HEK293T (cell line): ENCODE results near the gene HINFP.
"Not testable (repeated sequence)": the region's sequence is repeated elsewhere in the genome, so short reads cannot be mapped to it uniquely, and the experiment has no call there.

ENCODE experiments used
- CTCF ChIA-PET: fragments of 350-600 bp; formaldehyde crosslinking; extraction: SDS; loops from one replicate; lab custom pipeline; 2021; ENCODE audit warnings: antibody characterized with exemption, inconsistent platforms; lab: Yijun Ruan, JAX
- POLR2A ChIA-PET: fragments of 350-600 bp; formaldehyde crosslinking; extraction: SDS; loops from one replicate; lab custom pipeline; 2020; ENCODE audit warnings: antibody characterized with exemption, inconsistent platforms; lab: Yijun Ruan, JAX
- DNase-seq: peaks from one replicate; pipeline ENCODE4 v3.0.0; 2012; ENCODE audit warnings: mixed read lengths; ENCODE audit errors: extremely low spot score
- ARNT ChIP-seq: fragments of 450-650 bp; IDR thresholded peaks from 2 replicates; pipeline ENCODE4 v1.6.1; 2017; ENCODE audit warnings: mild to moderate bottlenecking
- BHLHE40 ChIP-seq: fragments of 450-650 bp; IDR thresholded peaks from 2 replicates; pipeline ENCODE4 v1.6.1; 2016; ENCODE audit warnings: mild to moderate bottlenecking, moderate library complexity, borderline replicate concordance
- CTBP1 ChIP-seq: fragments of 450-650 bp; IDR thresholded peaks from 2 replicates; pipeline ENCODE4 v1.6.1; 2016; ENCODE audit warnings: borderline replicate concordance
- ELF4 ChIP-seq: fragments of 450-650 bp; IDR thresholded peaks from 2 replicates; pipeline ENCODE4 v1.6.1; 2017; ENCODE audit warnings: antibody characterized with exemption
- FOXA1 ChIP-seq: fragments of 450-650 bp; IDR thresholded peaks from 2 replicates; pipeline ENCODE4 v1.6.1; 2016; ENCODE audit warnings: mild to moderate bottlenecking
- FOXK2 ChIP-seq: fragments of 450-650 bp; IDR thresholded peaks from 2 replicates; pipeline ENCODE4 v1.6.1; 2016; ENCODE audit warnings: mild to moderate bottlenecking
- FOXM1 ChIP-seq: fragments of 450-650 bp; IDR thresholded peaks from 2 replicates; pipeline ENCODE4 v1.6.1; 2017; ENCODE audit warnings: mild to moderate bottlenecking, borderline replicate concordance
- HDGF ChIP-seq: fragments of 450-650 bp; IDR thresholded peaks from 2 replicates; pipeline ENCODE4 v1.6.1; 2017; ENCODE audit warnings: antibody characterized with exemption, borderline replicate concordance
- L3MBTL2 ChIP-seq: fragments of 450-650 bp; conservative IDR thresholded peaks from 2 replicates; pipeline ENCODE4 v1.6.1; 2016; ENCODE audit warnings: mild to moderate bottlenecking
- LEF1 ChIP-seq: fragments of 450-650 bp; IDR thresholded peaks from 2 replicates; pipeline ENCODE4 v1.6.1; 2017; ENCODE audit warnings: mild to moderate bottlenecking, borderline replicate concordance
- NFRKB ChIP-seq: fragments of 450-650 bp; IDR thresholded peaks from 2 replicates; pipeline ENCODE4 v1.6.1; 2016; ENCODE audit warnings: mild to moderate bottlenecking, moderate library complexity
- SP1 ChIP-seq: fragments of 450-650 bp; IDR thresholded peaks from 2 replicates; pipeline ENCODE4 v1.6.1; 2017
- SUZ12 ChIP-seq: fragments of 450-650 bp; IDR thresholded peaks from 2 replicates; pipeline ENCODE4 v1.6.1; 2016; ENCODE audit warnings: mild to moderate bottlenecking
- TARDBP ChIP-seq: fragments of 450-650 bp; IDR thresholded peaks from 2 replicates; pipeline ENCODE4 v1.6.1; 2016
- ZNF384 ChIP-seq: fragments of 450-650 bp; IDR thresholded peaks from 2 replicates; pipeline ENCODE4 v1.6.1; 2016
- TF ChIP-seq, protein P1 (sequence below): fragments of 450-650 bp; IDR thresholded peaks from 2 replicates; pipeline ENCODE4 v1.6.1; 2016

The HINFP gene

DNA sequence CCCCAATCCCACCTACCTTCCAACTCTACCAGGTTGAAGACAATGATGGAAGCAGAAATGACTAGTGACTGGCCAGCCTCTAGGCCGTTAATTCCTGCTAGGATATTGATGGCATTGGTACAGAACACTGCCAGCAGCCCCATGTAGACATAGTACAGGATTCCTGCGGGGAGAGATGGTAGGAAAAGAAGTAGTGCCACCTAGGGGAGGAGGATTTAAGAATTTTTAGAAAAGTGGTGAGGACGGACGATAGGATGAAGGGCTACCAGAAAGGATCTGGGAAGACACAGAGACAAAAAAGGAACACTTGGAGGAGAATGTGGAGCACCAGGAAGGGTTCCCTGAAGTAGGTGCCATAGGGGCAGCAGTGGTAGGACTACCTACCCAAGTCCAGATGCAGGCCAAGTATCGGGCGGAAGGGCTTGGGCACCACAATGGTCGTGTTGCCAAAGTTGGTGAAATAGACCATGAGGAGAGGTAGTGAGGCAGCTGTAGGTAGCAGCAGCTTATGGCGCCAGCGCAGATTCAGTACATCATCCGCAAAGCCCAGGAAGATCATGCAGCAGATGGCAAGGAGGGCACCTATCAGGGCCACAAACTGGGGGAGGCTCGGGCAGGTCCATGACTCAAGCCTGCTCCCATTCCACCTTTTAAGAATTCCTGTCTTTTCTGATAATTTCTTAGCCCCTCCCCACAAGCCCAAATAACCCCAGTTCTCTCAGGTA is 21.0 kb upstream of the HINFP start:
- TF ChIP-seq SUZ12 (no peak), NFRKB (no peak), ZNF384 (no peak), FOXM1 (no peak), ELF4 (no peak), FOXA1 (no peak), ARNT (no peak), BHLHE40 (no peak), LEF1 (no peak)
- TF ChIP-seq, protein P1, sequence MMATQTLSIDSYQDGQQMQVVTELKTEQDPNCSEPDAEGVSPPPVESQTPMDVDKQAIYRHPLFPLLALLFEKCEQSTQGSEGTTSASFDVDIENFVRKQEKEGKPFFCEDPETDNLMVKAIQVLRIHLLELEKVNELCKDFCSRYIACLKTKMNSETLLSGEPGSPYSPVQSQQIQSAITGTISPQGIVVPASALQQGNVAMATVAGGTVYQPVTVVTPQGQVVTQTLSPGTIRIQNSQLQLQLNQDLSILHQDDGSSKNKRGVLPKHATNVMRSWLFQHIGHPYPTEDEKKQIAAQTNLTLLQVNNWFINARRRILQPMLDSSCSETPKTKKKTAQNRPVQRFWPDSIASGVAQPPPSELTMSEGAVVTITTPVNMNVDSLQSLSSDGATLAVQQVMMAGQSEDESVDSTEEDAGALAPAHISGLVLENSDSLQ, result no peak
- ChIA-PET POLR2A (no interaction called here), CTCF (no interaction called here)
- DNase-seq, result no peak

DNA sequence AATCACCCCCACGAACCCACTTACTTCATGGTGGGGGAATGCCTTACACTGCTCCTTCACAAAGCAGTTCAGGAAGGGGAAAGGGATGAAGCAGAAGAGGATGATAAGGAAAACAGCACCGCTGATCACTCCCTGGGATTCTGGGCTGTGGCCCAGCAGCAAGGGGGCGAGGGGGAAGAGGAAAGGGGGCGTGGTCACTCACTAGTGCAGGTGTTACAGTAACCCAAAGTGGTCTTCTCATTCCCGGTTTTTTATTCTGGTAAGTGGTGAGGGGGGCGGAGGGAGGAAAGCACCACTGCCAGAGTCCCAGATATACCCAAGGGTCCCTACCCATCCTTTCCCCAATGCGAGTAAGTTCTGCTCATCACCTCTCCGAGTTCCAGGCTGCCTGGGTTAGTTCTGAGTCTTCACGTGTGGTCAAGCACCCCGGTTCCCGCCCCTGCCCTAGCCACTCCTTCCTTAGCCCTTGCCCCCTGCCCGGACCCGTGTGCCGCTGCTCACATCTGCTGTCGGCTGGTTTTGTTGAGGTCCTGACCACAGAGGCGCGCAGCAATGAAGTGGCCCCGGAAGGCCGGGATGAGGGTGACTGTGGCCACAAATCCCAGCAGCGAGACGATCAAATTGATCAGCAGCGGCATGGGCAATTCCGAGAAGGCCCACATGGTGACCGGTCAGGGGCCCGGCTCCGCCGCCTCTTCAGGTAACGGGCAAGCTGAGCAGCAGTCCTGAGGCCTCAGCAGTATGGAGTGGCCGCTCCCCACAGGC is 20.2 kb upstream of the HINFP start:
- TF ChIP-seq ELF4 (no peak), FOXK2 (no peak), SP1 (no peak), FOXA1 (no peak), CTBP1 (no peak), SUZ12 (no peak), NFRKB (no peak)
- TF ChIP-seq, protein P1, result no peak
- DNase-seq, result no peak
- ChIA-PET POLR2A (interaction anchor here (0.7 to 1.9 kb wide), 6 partner anchors 11 to 237 kb away, joined by 4 to 19 read pairs (median 8); partner anchors contain the start of genes HMBS, HYOU1, MCAM and VPS11), CTCF (interaction anchor here (0.9 to 1.8 kb wide), 2 partner anchors 16 to 95 kb away, joined by 3 to 7 read pairs; partner anchors contain the start of gene HMBS)

DNA sequence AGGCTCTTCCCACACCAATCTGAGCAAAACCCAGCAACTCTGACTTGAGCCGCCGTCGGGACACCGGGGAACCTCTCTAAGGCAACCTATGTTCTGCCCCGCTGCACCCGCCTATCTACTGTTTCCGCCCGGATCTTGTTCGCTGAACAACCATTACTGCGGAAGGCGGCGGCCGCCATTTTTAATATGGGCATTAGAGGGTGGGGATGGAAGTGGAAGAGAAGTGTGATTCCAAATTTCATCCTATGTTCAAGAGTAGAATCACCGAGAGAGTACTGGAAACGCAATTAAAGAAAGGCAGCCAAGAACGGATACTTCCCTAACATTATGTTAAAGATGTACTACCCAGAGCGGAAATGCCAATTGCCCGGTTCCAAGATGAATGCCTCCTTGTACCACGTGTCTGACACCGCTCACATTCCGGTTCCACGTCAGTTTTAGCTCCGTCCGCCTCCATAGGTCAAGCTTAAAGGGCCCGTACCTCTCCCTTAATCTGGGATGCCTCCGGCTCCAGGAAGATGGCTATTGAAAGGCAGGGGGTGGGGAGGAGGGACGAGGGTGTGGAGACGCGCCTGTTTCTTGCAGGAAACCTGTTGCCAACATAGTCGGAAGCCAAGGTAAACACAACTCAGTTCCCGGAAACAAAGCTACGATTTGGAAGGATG is 19.5 kb upstream of the HINFP start, which contains the start of gene DPAGT1:
TSS of gene DPAGT1 (minus strand) at position 95 of the 665 bp plus-strand sequence. CDS start 198 bp downstream, outside the sequence.
- CTCF ChIA-PET, result interaction anchor here (0.7 to 1.8 kb wide), 5 partner anchors 17 to 224 kb away, joined by 3 to 7 read pairs (median 3); partner anchors contain the start of gene HMBS

DNA sequence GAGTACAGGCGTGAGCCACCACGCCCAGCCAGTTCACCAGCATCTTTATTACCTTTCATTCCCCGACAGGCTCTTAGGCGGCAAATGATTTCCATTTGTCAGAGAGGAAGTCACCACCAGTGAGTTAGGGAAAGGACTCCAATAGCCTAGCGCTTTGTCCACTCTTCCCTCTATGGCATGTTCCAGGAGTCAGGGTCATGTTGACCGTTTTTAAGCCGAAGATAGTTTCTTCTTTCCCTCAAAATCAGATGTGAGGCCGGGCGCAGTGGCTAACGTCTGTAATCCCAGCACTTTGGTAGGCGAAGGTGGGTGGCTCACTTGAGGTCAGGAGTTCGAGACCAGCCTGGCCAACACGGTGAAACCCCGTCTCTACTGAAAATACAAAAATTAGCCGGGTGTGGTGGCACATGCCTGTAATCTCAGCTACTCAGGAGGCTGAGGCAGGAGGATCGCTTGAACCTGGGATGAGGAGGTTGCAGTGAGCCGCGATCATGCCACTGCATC is 18.2 kb upstream of the HINFP start:
- DNase-seq, result not testable (repeated sequence)
- ChIA-PET CTCF (interaction anchor here (0.6 to 1.8 kb wide), 3 partner anchors 18 to 220 kb away, joined by 3 to 7 read pairs (median 3); partner anchors contain the start of gene HMBS), POLR2A (interaction anchor here (0.7 to 1.9 kb wide), 8 partner anchors 9 to 413 kb away, joined by 3 to 19 read pairs (median 8); partner anchors contain the start of genes HINFP, HMBS, MCAM and NLRX1)

More for the DNA sequence above, 19.5 kb upstream of the HINFP start, which contains the start of gene DPAGT1:
- POLR2A ChIA-PET, result interaction anchor here (0.7 to 1.9 kb wide), 12 partner anchors 9 to 412 kb away, joined by 3 to 19 read pairs (median 6); partner anchors contain the start of genes HINFP, HMBS, HYOU1 and MCAM
- peak; percentile 78 for DNase-seq
- TF ChIP-seq CTBP1 (peak; percentile 52; the same call in 1 of the 2 replicates), ELF4 (peak; percentile 88), FOXK2 (no peak), ARNT (no peak), L3MBTL2 (peak; percentile 63)
- TF ChIP-seq, protein P1, result peak; percentile 53; the same call in 1 of the 2 replicates

DNA sequence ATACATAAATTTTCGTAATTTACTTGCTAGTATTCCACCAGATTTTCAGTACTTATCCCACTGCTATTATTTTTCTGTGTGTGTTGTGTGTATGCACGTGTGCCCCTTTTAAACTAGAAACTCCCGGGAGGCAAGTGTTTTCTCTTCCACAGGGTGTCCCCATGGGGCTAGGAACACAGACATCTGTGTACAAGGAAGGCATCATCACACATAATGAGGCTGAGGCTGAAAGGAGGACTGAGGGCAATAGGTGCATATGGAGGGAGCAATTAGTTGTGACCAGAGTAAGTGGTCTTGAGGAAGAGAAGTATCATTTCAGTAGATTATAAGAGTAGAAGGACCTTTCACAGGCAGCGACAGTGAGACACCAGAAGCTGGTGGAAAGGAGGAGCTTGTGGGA is 17.6 kb upstream of the HINFP start:
- ChIA-PET CTCF (interaction anchor here (1.4 kb wide), 1 partner anchor 102 kb away, joined by 3 read pairs; the partner anchor contains the start of gene CBL), POLR2A (interaction anchor here (0.7 kb wide), 1 partner anchor 48 kb away, joined by 3 read pairs; no protein-coding TSS in a partner anchor)
- TF ChIP-seq ZNF384, result no peak
- no peak for TF ChIP-seq SP1
- no peak for TF ChIP-seq L3MBTL2
- TF ChIP-seq HDGF, result no peak
- TF ChIP-seq NFRKB, result no peak
- TF ChIP-seq FOXA1, result no peak
- no peak for TF ChIP-seq LEF1
- no peak for TF ChIP-seq SUZ12
- TF ChIP-seq, protein P1, result no peak
- no peak for TF ChIP-seq BHLHE40
- no peak for TF ChIP-seq TARDBP
- no peak for DNase-seq
